ENCODE measurements around the gene ZNF664.

DNA sequence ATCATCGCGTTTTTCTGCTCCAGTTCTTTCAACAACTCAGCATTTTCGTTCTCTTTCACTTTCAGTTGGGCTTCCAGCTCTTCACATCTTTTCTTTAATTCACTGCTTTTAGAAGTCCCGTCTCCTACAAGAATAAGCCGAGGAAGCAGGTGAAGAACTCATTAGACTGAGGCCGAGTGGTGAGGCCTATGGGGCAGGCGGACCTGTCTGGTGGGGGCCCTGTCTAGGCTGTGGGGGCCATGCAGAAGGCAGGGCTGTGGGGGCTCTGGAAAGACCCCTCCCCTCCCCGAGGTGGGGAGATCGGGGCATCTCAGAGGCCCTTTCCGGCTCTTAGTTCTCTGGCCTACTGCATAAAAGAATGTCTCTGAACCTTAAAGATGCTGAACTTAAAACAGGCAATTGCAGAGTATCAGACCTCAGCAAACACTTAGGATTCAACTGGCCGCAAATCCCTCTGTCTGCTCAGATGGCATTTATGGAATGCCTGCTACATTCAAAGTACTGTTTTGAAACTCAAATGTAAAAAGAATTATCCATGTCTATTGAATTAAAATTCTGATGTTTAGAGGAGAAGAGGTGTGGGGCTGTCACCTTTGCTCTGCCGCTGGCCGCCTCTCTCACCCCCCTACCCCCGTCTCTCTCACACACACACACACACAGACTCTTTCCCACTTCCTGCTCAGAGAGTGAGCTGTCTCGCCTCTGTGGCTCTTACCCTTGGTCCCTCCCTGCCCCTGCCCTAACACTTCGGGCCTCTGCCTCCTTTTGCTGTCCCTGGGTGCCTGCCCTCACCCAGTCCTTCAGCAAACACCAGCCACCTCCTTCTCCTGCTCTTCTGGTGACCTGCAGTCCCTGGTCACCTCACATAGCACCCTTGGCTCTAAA lies 35.1 kb upstream of the ZNF664 start:
- TF ChIP-seq SP4 (IDR thresholded peaks at IDR 0.05; ENCODE audit: low read length) (no peak), POLR2AphosphoS5 (IDR thresholded peaks at IDR 0.05; ENCODE audit: low read depth, low read length) (no peak), GTF2F1 (IDR thresholded peaks at IDR 0.05; ENCODE audit: borderline replicate concordance, low read depth, low read length) (no peak), RAD21 (IDR thresholded peaks at IDR 0.05 in 1 of 2, conservative IDR thresholded peaks at IDR 0.05 in 1 of 2; ENCODE audit: low read depth in 2 of 2, low read length in 2 of 2) (no peak), POLR2A (IDR thresholded peaks at IDR 0.05; ENCODE audit: control extremely low read depth in 1 of 2, low read depth in 2 of 2, low read length in 2 of 2) (no peak), SRF (IDR thresholded peaks at IDR 0.05; ENCODE audit: low read depth, low read length) (no peak), EZH2 (IDR thresholded peaks at IDR 0.05; ENCODE audit: low read depth, low read length, severe bottlenecking) (no peak), CEBPB (IDR thresholded peaks at IDR 0.05; ENCODE audit: low read depth, low read length) (no peak), SIN3A (conservative IDR thresholded peaks at IDR 0.05 in 1 of 2, IDR thresholded peaks at IDR 0.05 in 1 of 2; ENCODE audit: low read depth in 1 of 2, low read length in 2 of 2) (no peak), KDM4A (IDR thresholded peaks at IDR 0.05; ENCODE audit: low read depth, low read length, severe bottlenecking) (no peak), CHD2 (IDR thresholded peaks at IDR 0.05; ENCODE audit: low read length) (no peak)
- TF ChIP-seq, protein P1, sequence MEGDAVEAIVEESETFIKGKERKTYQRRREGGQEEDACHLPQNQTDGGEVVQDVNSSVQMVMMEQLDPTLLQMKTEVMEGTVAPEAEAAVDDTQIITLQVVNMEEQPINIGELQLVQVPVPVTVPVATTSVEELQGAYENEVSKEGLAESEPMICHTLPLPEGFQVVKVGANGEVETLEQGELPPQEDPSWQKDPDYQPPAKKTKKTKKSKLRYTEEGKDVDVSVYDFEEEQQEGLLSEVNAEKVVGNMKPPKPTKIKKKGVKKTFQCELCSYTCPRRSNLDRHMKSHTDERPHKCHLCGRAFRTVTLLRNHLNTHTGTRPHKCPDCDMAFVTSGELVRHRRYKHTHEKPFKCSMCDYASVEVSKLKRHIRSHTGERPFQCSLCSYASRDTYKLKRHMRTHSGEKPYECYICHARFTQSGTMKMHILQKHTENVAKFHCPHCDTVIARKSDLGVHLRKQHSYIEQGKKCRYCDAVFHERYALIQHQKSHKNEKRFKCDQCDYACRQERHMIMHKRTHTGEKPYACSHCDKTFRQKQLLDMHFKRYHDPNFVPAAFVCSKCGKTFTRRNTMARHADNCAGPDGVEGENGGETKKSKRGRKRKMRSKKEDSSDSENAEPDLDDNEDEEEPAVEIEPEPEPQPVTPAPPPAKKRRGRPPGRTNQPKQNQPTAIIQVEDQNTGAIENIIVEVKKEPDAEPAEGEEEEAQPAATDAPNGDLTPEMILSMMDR (IDR thresholded peaks at IDR 0.05; ENCODE audit: control extremely low read depth in 1 of 3, insufficient read depth in 1 of 3, low read depth in 1 of 3, low read length in 3 of 3) = no peak
- TF ChIP-seq, protein P2, sequence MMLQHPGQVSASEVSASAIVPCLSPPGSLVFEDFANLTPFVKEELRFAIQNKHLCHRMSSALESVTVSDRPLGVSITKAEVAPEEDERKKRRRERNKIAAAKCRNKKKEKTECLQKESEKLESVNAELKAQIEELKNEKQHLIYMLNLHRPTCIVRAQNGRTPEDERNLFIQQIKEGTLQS (IDR thresholded peaks at IDR 0.05; ENCODE audit: insufficient read depth, low read depth, low read length) = no peak
